ENCODE measurements around the gene NEAT1. TPM values are rescaled to one million over a fixed set of nuclear protein-coding genes. Genes with fewer than 3 reads are reported as not detected.

The NEAT1 gene
- total RNA-seq, 1 donor from 2014 or later, result 308 TPM

DNA sequence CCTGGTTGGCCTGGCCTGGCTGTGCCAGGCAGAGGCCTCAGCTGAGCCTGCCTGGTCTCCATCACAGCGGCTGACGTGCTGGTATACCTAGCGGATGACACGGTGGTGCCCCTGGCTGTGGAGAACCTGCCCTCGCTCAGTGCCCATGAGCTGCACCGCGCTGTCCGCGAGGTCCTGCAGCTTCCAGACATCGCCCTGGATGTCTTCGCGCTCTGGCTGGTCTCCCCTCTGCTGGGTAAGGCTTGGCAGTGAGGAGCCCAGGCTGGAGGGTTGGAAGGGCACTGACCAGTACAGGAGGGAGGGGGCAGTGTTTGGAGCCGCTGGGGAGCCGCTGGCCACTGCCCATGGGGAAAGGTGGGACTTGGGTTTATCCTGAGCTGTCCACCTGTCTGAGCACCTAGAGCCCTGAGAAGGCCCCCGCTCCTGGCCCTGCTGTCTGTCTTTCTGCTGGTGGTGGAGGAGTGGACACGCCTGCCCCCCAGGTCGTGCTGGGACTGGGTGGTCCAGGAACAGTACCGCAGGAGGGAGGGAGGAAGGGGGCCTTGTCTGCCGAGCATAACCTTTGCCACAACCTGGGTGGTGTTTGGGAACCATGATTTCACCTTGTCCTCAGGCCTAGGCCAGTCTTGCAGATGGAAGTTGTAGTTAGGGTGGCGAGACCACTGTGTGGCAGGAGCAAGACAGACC, 33.2 kb upstream of the NEAT1 start:
- DNase-seq, result no peak

DNA sequence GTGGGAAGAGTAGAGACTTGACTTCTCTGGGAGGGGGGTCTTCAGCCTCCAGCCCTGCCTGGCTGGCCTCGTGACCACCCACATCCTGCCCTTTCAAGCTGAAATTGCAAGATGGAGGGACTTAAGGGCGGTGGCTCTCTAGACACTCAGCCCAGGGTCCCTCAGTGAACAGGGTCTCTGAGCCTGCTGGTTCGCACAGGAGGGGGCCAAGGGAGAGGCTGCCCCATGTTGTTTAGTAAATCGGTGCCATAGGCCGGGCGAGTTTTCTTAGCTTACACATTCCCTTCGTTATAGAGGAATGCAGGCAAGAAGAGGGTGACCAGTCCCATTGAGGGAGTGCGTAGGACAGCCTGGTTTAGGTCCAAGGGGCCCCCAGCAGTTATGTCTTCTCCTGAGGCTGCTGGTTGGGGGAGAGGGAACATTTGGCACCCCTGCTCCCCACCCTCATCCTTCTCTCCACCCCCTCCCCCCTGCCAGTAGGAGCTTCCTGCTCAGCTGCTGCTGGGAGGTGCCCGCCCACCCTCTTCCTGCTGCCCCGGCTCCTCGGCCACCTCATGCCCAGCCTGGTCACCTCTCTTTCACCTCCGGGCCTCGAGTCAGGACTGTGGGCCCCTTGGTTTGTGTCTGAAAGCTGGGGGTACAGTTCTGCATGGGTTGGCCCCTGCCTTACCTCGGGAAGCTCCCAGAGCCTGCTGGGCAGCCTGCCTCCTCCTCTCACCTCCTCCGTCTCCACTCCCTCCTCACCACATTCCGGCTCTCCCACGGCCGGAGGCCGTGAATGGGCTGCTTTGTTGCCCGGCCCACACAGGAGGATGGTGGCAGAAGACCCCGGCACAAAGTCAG, 32.3 kb upstream of the NEAT1 start:
- DNase-seq, result no peak

DNA sequence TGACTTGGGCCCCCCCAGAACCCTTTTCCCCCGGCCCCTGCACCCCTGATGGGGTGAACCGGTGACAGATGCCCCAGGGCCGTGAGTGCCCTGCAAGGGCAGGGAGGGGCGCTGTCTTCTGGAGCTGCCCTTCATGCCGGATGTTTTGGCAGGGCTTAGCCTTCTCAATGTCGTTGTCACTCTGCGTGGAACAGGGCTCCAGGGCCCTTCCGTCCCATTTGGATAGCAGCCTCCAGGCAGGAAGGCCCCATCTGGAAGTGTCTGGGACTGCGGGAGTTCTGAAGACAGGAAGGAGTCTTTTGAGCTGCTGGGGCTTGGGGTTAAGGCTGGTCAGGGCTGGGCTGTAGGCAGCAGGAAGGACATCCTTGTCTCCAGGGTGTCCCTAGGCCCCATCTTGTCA, 31.6 kb upstream of the NEAT1 start:
- peak; percentile 47 for DNase-seq

DNA sequence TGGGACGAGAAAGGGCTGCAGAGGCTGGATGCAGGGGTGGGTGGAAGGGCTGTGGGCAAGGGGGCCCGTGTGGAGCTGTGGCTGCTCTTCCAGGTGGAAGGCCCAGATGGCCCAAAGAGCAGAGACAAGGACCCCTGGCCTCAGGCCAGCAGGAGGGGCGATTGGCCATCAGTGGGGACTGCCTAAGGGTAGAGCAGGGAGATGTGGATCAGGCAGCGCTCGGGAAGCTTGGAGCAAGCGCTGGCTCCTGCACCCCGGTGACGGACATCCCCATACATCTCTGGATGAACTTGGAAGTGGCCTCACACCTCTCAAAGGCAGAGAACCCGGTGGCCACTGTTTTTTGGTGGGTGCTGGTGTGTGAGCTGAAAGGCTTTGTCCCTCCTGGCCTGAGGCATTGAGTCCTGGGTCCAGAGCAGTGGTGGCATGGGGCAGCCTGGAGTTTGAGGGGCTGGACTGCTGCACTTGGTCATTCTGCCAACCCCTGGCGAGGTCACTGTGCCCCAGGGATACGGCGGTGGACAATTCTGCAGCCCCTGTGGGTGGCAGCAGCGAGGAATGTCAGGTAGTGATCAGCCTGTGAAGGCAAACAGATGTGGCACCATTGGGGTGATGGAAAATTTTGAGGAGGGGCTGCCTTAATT, 30.3 kb upstream of the NEAT1 start:
- no peak for DNase-seq

DNA sequence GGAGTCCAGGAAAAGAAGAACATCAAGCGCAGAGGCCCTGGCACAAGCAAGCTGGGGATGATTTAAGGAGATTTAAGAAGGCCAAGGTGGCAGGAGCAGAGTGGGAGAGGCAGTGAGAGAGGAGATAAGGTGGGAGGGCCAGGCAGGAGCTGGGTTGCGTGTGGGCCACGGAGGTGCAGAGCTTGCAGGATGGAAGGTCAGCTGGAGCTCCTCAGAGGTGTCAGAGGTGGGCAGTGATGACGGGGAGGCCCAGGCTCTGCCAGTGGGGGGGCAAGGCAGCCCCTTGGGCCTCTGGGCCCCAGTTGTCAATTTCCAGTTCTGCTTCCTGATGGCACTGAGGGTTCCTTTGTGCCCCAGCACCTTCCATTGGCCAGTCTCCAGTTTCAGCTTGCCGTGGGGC, 29.7 kb upstream of the NEAT1 start:
- DNase-seq, result no peak

DNA sequence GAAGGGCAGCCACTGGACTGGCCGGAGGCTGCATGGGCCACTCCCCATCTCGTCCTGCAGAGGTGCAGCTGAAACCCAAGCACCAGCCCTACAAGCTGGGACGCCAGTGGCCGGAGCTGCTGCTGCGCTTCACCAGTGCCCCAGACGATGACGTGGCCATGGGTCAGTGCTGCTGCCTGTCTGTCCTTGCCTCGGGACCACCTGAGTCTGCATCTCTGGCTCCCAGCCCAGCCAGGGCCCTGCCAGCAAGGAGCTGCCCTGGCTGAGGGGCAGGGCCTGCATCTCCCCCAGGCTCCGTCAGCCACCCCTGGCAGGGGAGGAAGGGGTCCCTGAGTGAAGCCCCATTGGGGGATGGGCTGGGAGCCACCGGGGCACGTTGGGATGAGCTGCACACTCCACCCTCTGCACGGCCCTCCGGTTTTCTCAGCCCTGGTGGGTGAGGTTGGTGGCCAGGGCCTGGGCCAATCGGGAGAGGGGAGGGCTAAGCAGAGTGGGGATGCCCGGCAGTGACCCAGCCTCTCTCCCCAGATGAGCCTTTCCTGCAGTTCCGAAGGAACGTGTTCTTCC, 29.0 kb upstream of the NEAT1 start:
- no peak for DNase-seq

DNA sequence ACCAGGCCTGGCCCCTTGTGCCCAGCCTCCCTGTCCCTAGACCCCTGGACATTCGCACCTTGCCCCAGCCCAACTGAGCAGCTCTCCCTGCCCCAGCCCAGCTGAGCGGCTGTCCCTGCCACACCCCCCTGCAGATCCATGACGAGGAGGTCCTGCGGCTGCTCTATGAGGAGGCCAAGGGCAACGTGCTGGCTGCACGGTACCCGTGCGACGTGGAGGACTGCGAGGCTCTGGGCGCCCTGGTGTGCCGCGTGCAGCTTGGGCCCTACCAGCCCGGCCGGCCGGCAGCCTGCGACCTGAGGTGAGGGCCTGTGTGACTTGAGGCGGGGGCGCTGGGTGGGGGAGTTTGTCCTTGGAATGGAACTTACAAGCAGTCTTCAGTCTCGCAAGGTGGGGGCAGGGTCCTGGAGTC, 28.5 kb upstream of the NEAT1 start:
- no peak for DNase-seq

DNA sequence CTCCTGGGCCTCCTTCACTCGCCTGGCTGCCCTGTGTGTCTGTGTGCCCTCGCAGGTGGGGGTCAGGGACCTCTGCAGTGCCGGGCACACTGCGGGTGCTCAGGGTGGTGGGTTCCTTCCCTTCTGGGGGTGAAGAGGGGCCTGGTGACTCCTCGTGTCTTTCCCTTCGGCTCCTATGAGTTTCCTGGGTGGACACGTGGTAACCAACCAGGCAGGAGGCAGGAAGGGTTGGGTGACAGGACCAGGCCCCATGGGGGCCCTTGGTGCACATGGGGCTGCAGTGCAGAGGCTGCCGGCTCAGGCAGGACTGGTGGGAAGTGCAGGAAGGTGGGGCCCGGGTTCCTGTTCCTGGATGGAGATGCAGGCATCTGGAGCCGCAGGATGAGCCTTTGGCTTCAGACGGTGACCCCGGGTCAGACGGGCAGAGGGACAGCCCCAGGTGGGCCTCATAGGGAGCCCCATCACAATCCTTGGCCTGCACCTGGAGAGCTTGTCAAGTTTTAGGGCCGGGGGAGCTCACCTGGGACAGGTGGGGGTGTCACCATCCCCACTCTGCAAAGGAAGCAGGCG, 26.6 kb upstream of the NEAT1 start:
- no peak for DNase-seq

DNA sequence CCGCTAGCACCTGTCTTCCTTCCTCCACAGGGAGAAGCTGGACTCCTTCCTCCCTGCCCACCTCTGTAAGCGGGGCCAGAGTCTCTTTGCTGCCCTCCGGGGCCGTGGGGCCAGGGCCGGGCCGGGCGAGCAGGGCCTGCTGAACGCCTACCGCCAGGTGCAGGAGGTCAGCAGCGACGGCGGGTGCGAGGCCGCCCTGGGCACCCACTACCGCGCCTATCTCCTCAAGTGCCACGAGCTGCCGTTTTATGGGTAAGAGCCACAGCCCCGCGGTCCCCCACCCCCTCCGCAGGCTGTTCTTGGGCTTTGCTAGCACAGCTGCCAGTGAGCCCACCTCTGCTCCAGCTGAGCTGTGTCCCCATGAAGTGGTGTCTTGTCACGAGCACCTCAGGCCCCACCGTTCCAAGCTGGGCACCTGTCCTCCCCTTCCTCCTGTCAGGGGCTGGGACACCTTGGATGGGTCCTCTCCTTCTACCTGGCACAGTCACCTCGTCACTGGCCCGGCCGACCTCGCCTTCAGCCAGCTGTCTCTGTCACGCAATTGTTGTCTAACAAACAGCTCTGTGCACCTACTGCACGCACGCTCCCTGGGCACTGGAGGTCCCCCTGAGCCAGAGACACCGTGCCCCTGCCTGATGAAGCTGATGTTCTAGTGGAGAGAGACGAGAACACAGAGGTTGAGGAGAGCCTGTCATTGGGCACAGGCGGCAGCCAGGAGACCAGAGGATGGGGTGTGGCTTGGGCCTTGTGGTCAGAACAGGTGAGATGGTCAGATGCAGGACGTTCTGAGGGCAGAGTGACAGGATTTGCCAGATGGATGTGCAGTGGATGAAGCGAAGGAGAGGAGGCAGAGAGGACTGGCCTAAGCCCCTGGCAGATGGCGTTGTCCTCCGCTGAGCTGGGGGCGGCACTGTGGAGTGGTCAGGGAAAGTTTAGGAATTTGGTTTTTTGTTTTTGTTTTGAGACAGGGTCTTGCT, 25.5 kb upstream of the NEAT1 start:
- no peak for DNase-seq

DNA sequence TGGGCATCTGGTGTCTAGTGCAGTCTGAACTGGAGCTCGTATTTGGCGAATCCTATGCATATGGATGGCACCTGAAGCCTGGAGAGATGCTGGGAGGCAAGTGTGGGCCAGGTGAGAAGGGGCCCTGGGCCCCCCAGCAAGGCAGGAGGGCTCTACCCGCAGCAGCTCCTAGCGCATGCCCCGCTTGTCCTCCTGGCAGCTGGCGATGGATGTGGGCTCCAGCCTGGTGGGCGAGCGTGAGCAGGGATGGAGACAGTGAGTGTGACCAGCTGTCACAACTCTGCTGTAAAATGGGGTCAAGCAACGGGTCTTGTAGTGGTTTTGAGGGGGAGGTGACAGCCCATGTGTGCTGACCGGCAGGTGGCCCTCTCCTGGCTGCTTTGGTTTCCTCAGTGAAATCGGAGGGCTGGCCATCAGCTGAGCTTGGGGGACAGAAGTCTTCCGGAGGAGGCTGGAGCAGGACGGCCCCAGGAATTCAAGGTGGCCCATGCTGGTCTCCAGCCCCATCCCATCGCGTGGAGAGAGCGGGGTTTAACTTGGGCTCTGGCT, 24.2 kb upstream of the NEAT1 start:
- no peak for DNase-seq

DNA sequence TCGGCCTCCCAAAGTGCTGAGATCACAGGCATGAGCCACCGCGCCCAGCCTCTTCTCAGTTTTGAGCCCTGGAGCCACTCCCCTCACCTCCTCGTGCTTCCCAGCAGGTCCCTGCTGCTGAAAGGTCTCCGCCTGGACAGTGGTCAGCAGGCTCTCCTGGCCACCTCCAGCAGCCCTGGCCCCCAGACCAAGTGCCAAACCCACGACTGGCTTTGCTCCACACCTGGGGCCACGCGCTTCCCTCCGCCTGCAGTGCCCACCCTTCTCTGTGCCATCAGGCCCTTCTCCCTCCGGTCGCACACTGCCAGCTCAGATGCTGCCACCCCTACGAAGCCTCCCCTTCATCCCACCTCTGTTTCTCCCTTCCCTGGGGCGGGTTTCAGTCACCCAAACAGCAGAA, 23.3 kb upstream of the NEAT1 start:
- no peak for DNase-seq

DNA sequence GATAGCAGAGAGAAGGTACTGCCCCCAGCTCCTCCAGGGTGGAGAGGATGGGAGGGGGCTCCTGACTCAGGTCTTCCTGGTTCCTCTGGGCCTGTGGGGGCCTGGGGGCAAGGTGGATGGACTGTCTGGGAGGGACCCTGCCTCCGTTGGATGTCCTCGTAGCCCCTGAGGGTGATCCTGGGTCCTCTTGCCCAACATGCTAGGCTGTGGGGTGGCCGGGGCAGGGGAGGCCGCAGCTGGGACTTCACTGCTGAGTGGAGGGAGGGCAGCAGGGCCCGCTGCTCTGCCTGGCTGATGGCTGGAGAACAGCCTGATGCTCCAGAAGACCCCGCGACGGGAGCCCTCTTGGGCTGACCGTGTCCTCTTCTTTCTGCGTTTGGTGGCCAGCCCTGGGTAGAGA, 22.8 kb upstream of the NEAT1 start:
- DNase-seq, result no peak

DNA sequence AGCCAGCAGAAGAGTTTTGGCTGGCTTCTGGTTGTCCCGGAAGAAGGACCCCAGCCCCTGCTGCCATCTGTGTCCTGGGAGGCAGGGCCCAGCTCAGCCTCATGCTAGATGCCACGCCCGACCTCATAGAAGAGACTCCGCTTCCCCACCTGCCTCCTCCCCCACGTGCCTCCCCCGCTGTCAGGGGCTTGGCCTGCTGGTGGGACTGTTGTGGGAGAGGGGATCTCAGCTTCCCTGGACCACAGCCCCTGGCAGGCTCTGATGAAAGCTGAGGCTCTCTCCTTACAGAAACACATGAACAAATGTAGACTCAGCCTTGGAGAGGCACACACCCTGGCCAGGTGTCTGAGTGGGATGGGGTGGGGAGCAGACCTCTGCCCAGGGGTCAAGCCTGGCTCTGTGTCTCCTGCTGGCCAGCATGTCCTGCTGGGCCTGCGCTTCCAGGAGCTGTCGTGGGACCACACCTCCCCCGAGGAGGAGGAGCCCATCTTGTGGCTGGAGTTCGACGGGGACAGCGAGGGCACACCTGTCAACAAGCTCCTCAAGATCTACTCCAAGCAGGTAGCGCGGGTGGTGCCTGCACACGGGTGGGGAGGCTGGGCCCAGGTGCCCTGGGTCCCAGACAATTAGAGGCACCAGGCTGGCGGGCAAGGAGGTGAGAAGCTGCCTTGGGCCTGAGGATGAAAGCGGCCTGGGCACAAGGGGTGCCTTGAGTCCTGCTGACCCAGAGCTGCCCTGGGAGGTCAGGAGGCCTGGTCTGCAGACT, 22.1 kb upstream of the NEAT1 start:
- DNase-seq, result no peak

DNA sequence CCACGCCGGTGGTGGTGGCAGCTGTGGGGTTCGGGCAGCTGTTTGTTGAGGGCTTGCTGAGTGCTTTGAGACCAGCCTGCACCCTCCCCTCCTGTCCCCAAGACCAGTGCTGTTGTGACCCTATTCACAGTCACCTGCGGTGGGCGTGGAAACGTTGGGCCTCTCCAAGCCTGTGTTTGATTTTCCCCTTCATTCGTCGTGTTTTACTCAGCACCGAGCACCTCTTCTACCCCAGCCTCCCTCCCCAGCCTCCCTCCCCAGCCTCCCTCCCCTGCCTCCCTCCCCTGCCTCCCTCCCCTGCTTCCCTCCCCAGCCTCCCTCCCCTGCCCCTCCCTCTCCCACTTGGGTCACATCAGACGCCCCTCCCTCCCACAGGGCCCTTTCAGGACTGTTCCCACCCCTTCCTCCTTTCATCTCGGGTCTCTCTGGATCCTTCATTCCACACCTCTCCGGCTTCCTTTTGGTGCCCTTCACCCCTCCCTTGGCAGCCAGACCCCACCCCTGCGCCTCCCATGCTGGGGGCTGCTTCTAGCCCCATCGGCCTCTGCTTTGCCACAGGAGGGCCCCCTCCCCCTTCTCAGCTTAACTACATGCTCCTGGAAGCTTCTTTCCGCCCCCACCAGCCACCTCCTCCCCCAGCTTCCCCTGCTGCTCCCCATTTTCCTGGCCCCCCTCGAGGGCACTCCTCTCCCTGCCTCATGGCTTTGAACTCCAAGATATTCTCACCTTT, 21.4 kb upstream of the NEAT1 start:
- no peak for DNase-seq

DNA sequence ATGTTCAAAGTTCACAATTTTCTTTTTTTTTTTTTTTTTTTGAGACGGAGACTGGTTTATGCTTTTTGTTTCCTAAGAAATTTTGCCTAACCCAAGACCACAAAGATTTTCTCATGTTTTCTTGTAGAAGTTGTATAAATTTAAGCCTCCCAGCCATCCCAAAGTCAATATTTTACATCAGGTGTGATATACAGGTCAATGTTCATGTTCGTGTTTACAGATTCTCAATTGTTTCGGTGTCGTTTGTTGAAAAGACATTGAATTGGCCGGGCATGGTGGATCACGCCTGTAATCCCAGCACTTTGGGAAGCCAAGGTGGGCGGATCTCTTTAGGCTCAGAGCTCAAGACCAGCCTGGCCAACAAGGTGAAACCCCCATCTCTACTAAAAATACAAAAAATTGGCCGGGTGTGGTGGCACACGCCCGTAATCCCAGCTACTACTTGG, 20.8 kb upstream of the NEAT1 start:
- DNase-seq, result no peak

DNA sequence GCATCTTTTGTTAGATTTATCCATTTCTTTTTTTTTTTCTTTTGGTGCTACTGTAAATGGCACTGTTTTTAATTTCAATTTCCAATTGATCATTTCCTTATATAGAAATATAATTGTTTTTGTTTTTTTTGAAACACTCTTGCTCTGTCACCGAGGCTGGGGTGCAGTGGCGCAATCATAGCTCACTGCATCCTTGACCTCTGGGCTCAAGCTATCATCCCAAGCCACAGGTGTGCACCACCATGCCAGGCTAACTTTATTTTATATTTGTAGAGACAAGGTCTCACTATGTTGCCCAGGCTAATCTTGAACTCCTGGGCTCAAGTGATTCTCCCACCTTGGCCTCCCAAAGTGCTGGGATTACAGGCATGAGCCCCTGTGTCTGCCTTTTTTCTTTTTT, 19.8 kb upstream of the NEAT1 start:
- DNase-seq, result no peak

DNA sequence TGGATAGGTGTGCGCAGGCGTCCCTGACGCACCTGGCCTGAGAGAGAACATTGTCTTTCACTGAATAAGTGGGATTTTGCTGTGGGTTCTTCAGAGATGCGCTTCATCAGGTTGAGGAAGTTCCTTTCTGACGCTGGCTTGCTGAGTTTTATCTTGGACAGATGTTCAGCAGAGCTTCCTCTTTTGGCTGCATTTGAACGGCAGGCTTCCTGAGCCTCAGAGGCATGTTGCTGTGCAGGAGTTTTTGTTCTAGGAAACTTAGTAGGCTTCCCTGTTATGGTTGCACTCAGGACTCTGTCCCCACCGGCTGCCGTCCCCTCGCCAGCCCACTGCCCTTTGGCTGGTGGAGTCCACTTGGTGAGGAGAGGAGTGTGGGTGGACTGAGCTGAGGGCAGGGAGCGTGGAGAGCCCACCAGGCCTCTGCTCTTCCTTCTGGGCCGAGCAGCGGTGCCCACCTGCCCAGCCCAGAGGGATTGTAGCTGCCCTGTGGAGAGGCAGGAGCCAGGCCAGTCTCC, 18.9 kb upstream of the NEAT1 start:
- DNase-seq, result no peak

DNA sequence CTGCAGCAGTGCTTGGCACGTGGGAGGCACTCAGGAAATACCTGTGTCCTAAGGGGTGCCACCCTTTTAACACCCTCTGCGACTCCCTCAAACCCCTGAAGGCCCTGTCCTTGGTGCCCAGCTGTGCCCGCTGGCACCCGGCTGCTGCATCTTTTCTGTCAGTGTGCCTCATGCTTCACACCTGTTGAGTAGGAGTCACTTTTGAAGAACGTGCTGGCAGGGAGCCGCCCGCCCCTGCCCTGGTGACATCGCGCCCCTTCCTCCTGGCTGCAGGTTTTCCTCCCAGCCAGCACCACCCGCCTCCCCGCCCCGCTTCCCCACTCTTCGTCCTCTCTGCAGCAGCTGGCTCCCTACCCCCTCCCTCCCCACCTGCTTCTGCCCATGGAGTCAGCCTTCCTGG, 18.4 kb upstream of the NEAT1 start:
- DNase-seq, result no peak

DNA sequence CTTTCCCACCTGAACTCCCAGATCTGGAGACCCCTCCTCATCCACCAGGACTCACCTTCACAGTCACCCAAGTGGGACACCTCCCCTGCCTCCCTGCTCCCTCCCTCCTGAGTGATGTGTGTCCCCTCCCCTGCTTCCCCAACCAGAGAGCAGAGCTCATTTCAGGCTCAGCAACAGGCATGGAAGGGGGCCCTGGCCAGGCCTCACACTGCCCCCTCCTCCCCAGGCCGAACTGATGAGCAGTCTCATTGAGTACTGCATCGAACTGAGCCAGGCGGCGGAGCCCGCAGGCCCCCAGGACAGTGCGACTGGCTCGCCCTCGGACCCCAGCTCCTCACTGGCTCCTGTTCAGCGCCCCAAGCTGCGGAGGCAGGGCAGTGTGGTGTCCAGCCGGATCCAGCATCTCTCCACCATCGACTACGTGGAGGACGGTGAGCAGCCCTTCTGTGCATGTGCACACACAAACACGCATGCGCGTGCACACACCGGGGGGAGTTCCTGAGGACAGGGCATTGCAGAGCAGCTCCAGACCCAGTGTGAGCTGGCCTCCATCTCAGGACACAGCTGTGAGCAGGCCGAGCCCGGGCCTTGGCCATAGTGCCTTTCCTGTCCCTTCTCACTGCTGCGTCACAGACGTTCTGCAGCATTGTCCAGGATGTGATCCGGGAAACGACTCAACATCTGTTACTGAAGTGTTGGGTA, 17.8 kb upstream of the NEAT1 start:
- no peak for DNase-seq

Measured in skin of body (tissue), 2 donors.